HepG2 (cell line): ENCODE measurements around the gene DPM1. TPM values are rescaled to one million over a fixed set of nuclear protein-coding genes. Genes with fewer than 3 reads are reported as not detected.

Source experiments
- ATAC-seq: fragments of 200-7000 bp; cut with Tn5 transposase; 3 replicates; pipeline ENCODE4 v1.9.1; 2020; ENCODE audit warnings: mild to moderate bottlenecking, moderate library complexity
- BruUV-seq: library from RNA; stranded (reverse); fragments of 400-500 nt; replicated peaks from 2 replicates; lab custom pipeline; 2021; lab: Mats Ljungman, UMichigan
- CTCF ChIA-PET: fragments of 300-600 bp; formaldehyde crosslinking; extraction: SDS; loops from one replicate; lab custom pipeline; 2021; ENCODE audit warnings: low total read pairs, inconsistent platforms, low intra/inter-chr PET ratio; lab: Yijun Ruan, JAX
- POLR2A ChIA-PET: fragments of 350-600 bp; sonication (Branson Sonifier 250); formaldehyde crosslinking; loops from one replicate; lab custom pipeline; 2020; ENCODE audit warnings: antibody characterized with exemption, inconsistent platforms; lab: Yijun Ruan, JAX
- DNase-seq: peaks from one replicate; pipeline ENCODE4 v3.0.0-alpha.2; 2015; ENCODE audit warnings: low spot score
- FAIRE-seq: peaks from 3 replicates; lab custom pipeline; 2011; peaks lifted over from hg19 to GRCh38; lab: Jason Lieb, UNC
- H2AFZ ChIP-seq: one replicate; pipeline ENCODE4 v1.6.1; 2011; ENCODE audit warnings: low read length, inconsistent platforms
- H3K27ac ChIP-seq: fragments of 300-600 bp; 3 replicates; pipeline ENCODE4 v1.8.0; 2011; ENCODE audit warnings: mixed run types, mild to moderate bottlenecking, mixed read lengths, low read length, inconsistent platforms; ENCODE audit not compliant: insufficient read depth; ENCODE audit errors: extremely low read length
- H3K27me3 ChIP-seq, 2 experiments: fragments of 200-600 bp in 1 of 2; 2 replicates in 1 of 2; 3 replicates in 1 of 2; pipeline versions ENCODE4 v1.6.0 to v1.8.0; 2011; ENCODE audit warnings: low read length in 2 of 2, mild to moderate bottlenecking in 2 of 2, moderate library complexity in 2 of 2, inconsistent platforms in 1 of 2; ENCODE audit not compliant: insufficient read depth in 2 of 2, control insufficient read depth in 1 of 2
- H3K36me3 ChIP-seq, 2 experiments: fragments of 200-600 bp in 1 of 2; replicated peaks in 1 of 2; 2 replicates in 1 of 2; 3 replicates in 1 of 2; pipeline versions ENCODE4 v1.5.1 to v1.8.0; 2011; ENCODE audit warnings: low read length in 2 of 2, inconsistent platforms in 1 of 2; ENCODE audit not compliant: insufficient read depth in 2 of 2, control insufficient read depth in 1 of 2
- H3K4me1 ChIP-seq: 2 replicates; pipeline ENCODE4 v1.5.1; 2012; ENCODE audit warnings: low read length, inconsistent platforms; ENCODE audit not compliant: insufficient read depth
- H3K4me2 ChIP-seq: 2 replicates; pipeline ENCODE4 v1.6.0; 2011; ENCODE audit warnings: low read depth, low read length, inconsistent platforms
- H3K4me3 ChIP-seq, 3 experiments: fragments of 200-600 bp in 1 of 3; sonication (generic), shearing (Covaris generic) in 1 of 3; replicated peaks in 1 of 3; 2 replicates each; pipeline ENCODE4 v1.5.1; 2011 to 2016; ENCODE audit warnings: low read length in 3 of 3, inconsistent platforms in 2 of 3, low read depth in 2 of 3, mild to moderate bottlenecking in 2 of 3, control low read depth in 1 of 3, mixed read lengths in 1 of 3; ENCODE audit not compliant: insufficient read depth in 1 of 3
- H3K79me2 ChIP-seq: one replicate; pipeline ENCODE4 v1.6.1; 2011; ENCODE audit warnings: low read length, inconsistent platforms; ENCODE audit not compliant: insufficient read depth
- H3K9ac ChIP-seq: 2 replicates; pipeline ENCODE4 v1.6.0; 2011; ENCODE audit warnings: mild to moderate bottlenecking, low read depth, low read length, inconsistent platforms; ENCODE audit not compliant: insufficient read depth
- H3K9me3 ChIP-seq: 2 replicates; pipeline ENCODE4 v1.5.1; 2012; ENCODE audit warnings: mild to moderate bottlenecking, low read length
- H4K20me1 ChIP-seq: 2 replicates; pipeline ENCODE4 v1.6.0; 2011; ENCODE audit warnings: inconsistent platforms, mild to moderate bottlenecking, low read length, moderate library complexity; ENCODE audit not compliant: insufficient read depth
- ATF4 ChIP-seq, 2 experiments: fragments of 450-650 bp in 1 of 2; sonication (generic) in 1 of 2; formaldehyde crosslinking; IDR thresholded peaks; 2 replicates each; pipeline versions ENCODE4 v1.5.0 to v1.8.0; 2020 to 2022; ENCODE audit warnings: mild to moderate bottlenecking in 1 of 2, missing genetic modification reagents in 1 of 2
- ELF4 ChIP-seq: sonication (generic); formaldehyde crosslinking; IDR thresholded peaks from 2 replicates; pipeline ENCODE4 v1.5.0; 2020; ENCODE audit warnings: missing genetic modification reagents, mild to moderate bottlenecking, moderate library complexity, borderline replicate concordance
- ETS1 ChIP-seq: sonication (generic); formaldehyde crosslinking; IDR thresholded peaks from 2 replicates; pipeline ENCODE4 v1.4.0; 2020; ENCODE audit warnings: missing genetic modification reagents
- FOSL1 ChIP-seq: sonication (generic); formaldehyde crosslinking; IDR thresholded peaks from 2 replicates; pipeline ENCODE4 v1.9.0; 2021; ENCODE audit warnings: missing genetic modification reagents, borderline replicate concordance
- FOXJ3 ChIP-seq: sonication (generic); formaldehyde crosslinking; IDR thresholded peaks from 2 replicates; pipeline ENCODE4 v1.4.0; 2020; ENCODE audit warnings: missing genetic modification reagents, mild to moderate bottlenecking, borderline replicate concordance
- HNF4G ChIP-seq, 2 experiments: sonication (generic) in 1 of 2; formaldehyde crosslinking in 1 of 2; IDR thresholded peaks; 2 replicates each; pipeline versions ENCODE4 v1.4.0 to v1.6.1; 2011 to 2020; ENCODE audit warnings: borderline replicate concordance in 2 of 2, low read depth in 2 of 2, mild to moderate bottlenecking in 2 of 2, low read length in 1 of 2, missing genetic modification reagents in 1 of 2, moderate library complexity in 1 of 2
- MYPOP ChIP-seq: sonication (generic); formaldehyde crosslinking; IDR thresholded peaks from 2 replicates; pipeline ENCODE4 v1.8.1; 2023; ENCODE audit warnings: mild to moderate bottlenecking, moderate library complexity, missing genetic modification reagents
- PAXIP1 ChIP-seq: sonication (generic); formaldehyde crosslinking; conservative IDR thresholded peaks from 2 replicates; pipeline ENCODE4 v1.4.0; 2020; ENCODE audit warnings: mild to moderate bottlenecking, missing genetic modification reagents, moderate library complexity
- PRDM4 ChIP-seq: sonication (generic); formaldehyde crosslinking; IDR thresholded peaks from 2 replicates; pipeline ENCODE4 v1.9.0; 2021; ENCODE audit warnings: missing genetic modification reagents, borderline replicate concordance
- TCF7L2 ChIP-seq: IDR thresholded peaks from 2 replicates; pipeline ENCODE4 v1.6.1; 2011; ENCODE audit warnings: mild to moderate bottlenecking, low read depth, low read length, moderate library complexity
- ZNF460 ChIP-seq: sonication (generic); formaldehyde crosslinking; IDR thresholded peaks from 2 replicates; pipeline ENCODE4 v1.5.1; 2020; ENCODE audit warnings: missing genetic modification reagents, mild to moderate bottlenecking, borderline replicate concordance
- ZNF530 ChIP-seq: sonication (generic); formaldehyde crosslinking; IDR thresholded peaks from 2 replicates; pipeline ENCODE4 v1.5.0; 2020; ENCODE audit warnings: low read depth, mild to moderate bottlenecking, missing genetic modification reagents
- ZNF7 ChIP-seq: IDR thresholded peaks from 2 replicates; pipeline ENCODE4 v1.6.1; 2016; ENCODE audit warnings: missing biosample characterization, missing genetic modification reagents
- WGBS: methylation state at CpG from one replicate; pipeline ENCODE4 v1.1.6; 2017; ENCODE audit warnings: low lambda C conversion rate; 5-methylcytosine and 5-hydroxymethylcytosine counted together
- in situ Hi-C: cut with HindIII; loops from 2 replicates; pipeline ENCODE4 v1.10.0; 2017; ENCODE audit warnings: low pct_unique_long_range_greater_than_20kb; ENCODE audit not compliant: extremely low pct_ligation_motif_present
- intact Hi-C: fragments of 100-400 bp; cut with micrococcal nuclease; formaldehyde crosslinking; loops from one replicate; pipeline ENCODE4 v1.10.0; 2022; ENCODE audit not compliant: unreplicated experiment
- polyA plus RNA-seq, 8 experiments: library from polyadenylated mRNA; depleted of rRNA in 3 of 8; stranded (reverse) in 7 of 8; unstranded in 1 of 8; fragments of >200 nt; fragmentation: Illumina TruSeq in 4 of 8; extraction: Trizol in 4 of 8; gene quantifications; 2 replicates each; pipeline versions ENCODE4 v1.2.1 to v1.2.3, GENCODE V29; 2011 to 2016; ENCODE audit warnings: low read depth in 4 of 8, missing spikeins in 1 of 8, mixed read lengths in 1 of 8; ENCODE audit not compliant: insufficient read depth in 1 of 8
- total RNA-seq, 5 experiments: library from RNA; depleted of rRNA; stranded (reverse); fragments of >200 nt; fragmentation: Illumina TruSeq; extraction: Trizol; gene quantifications; 2 replicates each; pipeline ENCODE4 v1.2.3, GENCODE V29; 2016; ENCODE audit warnings: low read depth in 1 of 5

The DPM1 gene
- total and polyA plus RNA-seq, 2 of the 13 experiments (the other 11 are each of a cell fraction or from before 2014, with no cell fraction given) = 83.2 to 161 TPM

GRCh38 chr20:50969435-50969834 is 11.1 kb upstream of the DPM1 start:
- no peak for TF ChIP-seq HNF4G (IDR thresholded peaks at IDR 0.05; ENCODE audit: borderline replicate concordance, low read depth, low read length)
- TF ChIP-seq HNF4G (CRISPR knock-in tag; IDR thresholded peaks at IDR 0.05; ENCODE audit: borderline replicate concordance, low read depth) = no peak
- TF ChIP-seq ETS1 (CRISPR knock-in tag) = no peak
- TF ChIP-seq ATF4 (CRISPR knock-in tag; IDR thresholded peaks at IDR 0.05) = no peak
- no peak for TF ChIP-seq ZNF7 (CRISPR knock-in tag)
- TF ChIP-seq PRDM4 (CRISPR knock-in tag) = no peak
- TF ChIP-seq ZNF460 (CRISPR knock-in tag) = no peak
- TF ChIP-seq MYPOP = no peak
- no peak for TF ChIP-seq PAXIP1 (CRISPR knock-in tag)
- TF ChIP-seq ELF4 (CRISPR knock-in tag) = no peak
- no peak for TF ChIP-seq FOXJ3
- TF ChIP-seq FOSL1 (CRISPR knock-in tag) = no peak
- TF ChIP-seq ZNF530 = no peak
- TF ChIP-seq TCF7L2 = no peak
- no peaks in the 10 kb centered on the region for H3K79me2 ChIP-seq
- in situ Hi-C loops (no loop called here), intact Hi-C loops (no loop called here)
- POLR2A ChIA-PET = interaction anchor here (3.2 kb wide), 1 partner anchor 11 kb away, joined by 16 read pairs; the partner anchor contains the start of genes DPM1 and MOCS3
- H3K36me3 ChIP-seq = no peaks in the 10 kb centered on the region
- CTCF ChIA-PET = no interaction called here
- H3K27ac ChIP-seq = no peak overlapping the region
- H3K9ac ChIP-seq = no peak overlapping the region
- ATAC-seq = no peak
- DNase-seq = no peak
- WGBS = 47% methylated on average over 5 of the region's 5 CpGs
- H4K20me1 ChIP-seq = no peaks in the 10 kb centered on the region
- no peak overlapping the region for H3K4me3 ChIP-seq
- BruUV-seq = no TSS peak
- H3K4me1 ChIP-seq = no peaks in the 10 kb centered on the region
- H3K4me2 ChIP-seq = no peak overlapping the region
- H2AFZ ChIP-seq = no peak overlapping the region
- no peak for FAIRE-seq
- peaks cover 7 to 46% of the 10 kb centered on the region in 2 experiments; a peak in 4 of 5 replicates for H3K27me3 ChIP-seq
- H3K9me3 ChIP-seq = no peaks in the 10 kb centered on the region
